NCI-H774 (cell line): ENCODE measurements around the gene PIMREG.

ENCODE experiments used
- DNase-seq: peaks from one replicate; lab custom pipeline; 2025; lab: John Stamatoyannopoulos, UW

Gene PIMREG

GRCh38 chr17:6498901-6499540 is 54.8 kb downstream of the PIMREG start:
- DNase-seq, result no peak
